Daoy (cell line): ENCODE data around the gene ANKMY1. TPM values are rescaled to one million over a fixed set of nuclear protein-coding genes. Genes with fewer than 3 reads are reported as not detected.
"Not testable (repeated sequence)": the region's sequence is repeated elsewhere in the genome, so short reads cannot be mapped to it uniquely, and the experiment has no call there.

Experiments
- DNase-seq: peaks from one replicate; pipeline ENCODE4 v3.0.0-alpha.2; 2015; ENCODE audit warnings: low read depth
- total RNA-seq: library from RNA; depleted of rRNA; stranded (reverse); fragments of >200 nt; shearing (Covaris generic); gene quantifications from 2 replicates; pipeline ENCODE4 v1.2.3, GENCODE V29; 2014

ANKMY1 gene
- total RNA-seq, 1 experiment from 2014 or later, result 4.7 TPM

DNA sequence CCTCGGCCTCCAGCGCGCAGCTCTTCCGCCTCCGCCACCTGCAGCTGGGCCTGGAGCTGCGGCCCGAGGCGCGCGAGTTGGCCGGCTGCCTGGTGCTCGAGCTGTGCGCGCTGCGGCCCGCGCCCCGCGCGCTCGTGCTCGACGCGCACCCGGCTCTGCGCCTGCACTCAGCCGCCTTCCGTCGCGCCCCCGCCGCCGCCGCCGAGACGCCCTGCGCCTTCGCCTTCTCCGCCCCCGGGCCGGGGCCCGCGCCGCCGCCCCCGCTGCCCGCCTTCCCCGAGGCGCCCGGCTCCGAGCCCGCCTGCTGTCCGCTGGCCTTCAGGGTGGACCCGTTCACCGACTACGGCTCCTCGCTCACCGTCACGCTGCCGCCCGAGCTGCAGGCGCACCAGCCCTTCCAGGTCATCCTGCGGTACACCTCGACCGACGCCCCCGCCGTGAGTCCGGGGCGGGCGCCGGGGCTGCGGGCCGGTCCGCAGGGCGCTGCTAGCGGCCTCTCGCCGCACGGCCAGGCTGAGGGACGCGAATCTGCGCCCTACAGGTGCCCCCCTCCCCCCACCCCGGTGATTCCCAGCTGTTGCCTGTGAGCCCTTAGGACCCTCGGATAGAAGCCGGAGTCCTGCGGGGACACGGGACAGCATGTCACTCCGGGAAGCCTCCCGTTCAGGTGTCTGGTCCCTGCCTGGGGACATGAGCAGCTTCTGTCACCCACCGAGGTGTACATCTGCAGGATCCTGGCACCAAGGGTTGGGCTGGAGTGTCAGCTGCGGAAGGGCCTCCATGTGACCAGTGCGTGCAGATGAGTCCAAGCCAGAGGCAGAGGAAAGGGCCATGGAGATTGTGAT lies 11.1 kb upstream of the ANKMY1 start:
- DNase-seq, result peak; percentile 71

- DNase-seq, result peak; percentile 52
Measured at GRCh38 chr2:240567872-240568677, 10.3 kb upstream of the ANKMY1 start, which contains the start of gene RNPEPL1. Gene RNPEPL1 (plus strand): TSS chr2:240568484. CDS start chr2:240568587, 103 bp downstream.

- DNase-seq, result no peak
Measured at GRCh38 chr2:240567137-240567871, 9.5 kb upstream of the ANKMY1 start.

GRCh38 chr2:240566203-240567136 lies 8.7 kb upstream of the ANKMY1 start:
- peak; percentile 94 for DNase-seq

DNA sequence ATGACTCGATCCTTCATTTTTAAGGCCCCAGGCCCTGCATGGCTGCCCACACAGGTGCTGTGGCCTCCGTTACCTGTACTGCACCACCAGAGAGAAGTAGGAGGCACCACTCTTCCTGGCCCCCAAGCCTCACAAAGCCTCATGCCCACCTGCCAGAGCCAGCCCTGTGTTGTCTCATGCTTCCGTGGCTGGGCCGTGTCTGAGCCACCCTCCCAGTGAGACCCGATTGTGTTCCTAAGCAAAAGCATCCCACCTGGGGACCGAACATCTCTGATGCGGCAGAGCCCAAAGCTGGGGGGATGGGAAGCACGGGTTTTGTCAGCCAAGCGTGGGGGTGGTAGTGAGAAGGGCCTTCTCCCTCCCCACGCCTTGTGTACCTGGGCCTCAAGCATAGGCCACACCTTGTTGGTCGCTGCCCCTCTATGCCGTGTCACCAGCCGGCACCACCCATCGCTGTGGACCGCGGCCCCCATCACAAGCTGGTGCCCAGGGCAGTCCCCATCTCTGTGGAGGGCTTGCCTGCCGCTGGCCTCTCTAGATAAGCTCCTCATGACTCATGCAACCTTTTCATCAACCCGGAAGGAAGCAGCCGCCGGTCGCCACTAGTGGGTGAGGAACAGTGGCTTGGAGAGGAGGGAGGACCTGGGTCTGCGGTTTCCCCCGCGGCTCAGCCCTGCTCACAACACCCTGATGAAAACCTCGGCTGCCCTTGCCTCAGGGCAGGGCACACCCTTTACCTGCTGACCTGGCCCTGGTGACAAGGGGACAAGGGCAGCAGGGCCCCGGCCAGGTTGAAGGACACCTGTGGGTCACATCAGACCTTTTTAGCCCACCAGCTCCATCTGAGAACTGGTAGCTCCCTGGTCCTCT lies 7.8 kb upstream of the ANKMY1 start:
- peak; percentile 92 for DNase-seq

GRCh38 chr2:240564561-240565332 lies 7.0 kb upstream of the ANKMY1 start:
- DNase-seq, result no peak

- DNase-seq, result no peak
Measured at GRCh38 chr2:240563951-240564560, 6.3 kb upstream of the ANKMY1 start.

GRCh38 chr2:240563231-240563630 lies 5.4 kb upstream of the ANKMY1 start:
- DNase-seq, result not testable (repeated sequence)

GRCh38 chr2:240561325-240561971 lies 3.7 kb upstream of the ANKMY1 start:
- peak; percentile 32 for DNase-seq

GRCh38 chr2:240560480-240561324 lies 2.9 kb upstream of the ANKMY1 start:
- peak; percentile 97 for DNase-seq

- peak; percentile 93 for DNase-seq
Measured at GRCh38 chr2:240560084-240560479, 2.3 kb upstream of the ANKMY1 start, which contains the start of gene DUSP28. Gene DUSP28 (plus strand): TSS chr2:240560357. CDS start chr2:240560685, 328 bp downstream.

- DNase-seq, result no peak
Measured at GRCh38 chr2:240559286-240559685, 1.5 kb upstream of the ANKMY1 start.

GRCh38 chr2:240558236-240558761 lies 511 bp upstream of the ANKMY1 start:
- no peak for DNase-seq

DNA sequence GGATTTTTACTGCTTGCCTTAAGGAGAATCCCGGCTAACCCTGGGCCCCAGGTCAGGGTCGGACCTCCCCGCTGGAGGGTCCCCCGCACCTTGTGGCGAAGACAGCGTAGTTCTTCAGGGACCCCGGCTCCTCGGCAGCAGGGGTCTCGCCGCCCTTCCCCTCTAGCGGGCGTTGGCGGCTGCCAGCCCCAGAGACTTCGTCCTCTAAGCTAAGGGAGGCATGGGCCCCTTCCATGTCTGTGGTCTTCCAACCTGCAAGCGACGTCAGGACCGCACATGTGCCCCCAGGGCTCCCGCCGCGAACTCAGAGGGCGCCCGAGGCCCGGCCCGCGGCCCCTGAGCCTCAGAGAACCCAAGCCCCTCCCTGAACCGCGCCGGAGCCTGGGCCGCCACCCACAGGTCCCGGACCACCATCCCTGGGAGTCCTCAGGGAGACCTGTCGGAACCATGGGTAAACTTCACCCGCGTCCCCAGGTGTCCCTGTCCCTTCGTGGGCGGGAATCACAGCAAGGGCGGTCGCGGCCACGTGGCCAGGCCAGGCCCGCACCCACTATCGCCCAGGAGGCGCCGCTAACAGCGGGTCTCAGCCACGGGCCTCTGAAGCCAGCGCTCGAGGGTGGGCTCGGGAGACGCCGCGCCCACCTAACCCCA lies 562 bp downstream of the ANKMY1 start:
- DNase-seq, result peak; percentile 6

GRCh38 chr2:240556553-240557100 lies 1.2 kb downstream of the ANKMY1 start:
- DNase-seq, result peak; percentile 65
